HG03025 (cell line): ENCODE data around the gene FBLN1.
"Not testable (repeated sequence)": the region's sequence is repeated elsewhere in the genome, so short reads cannot be mapped to it uniquely, and the experiment has no call there.

Experiments
- ATAC-seq: cut with Tn5 transposase; IDR thresholded peaks from one replicate; pipeline ENCODE4 v1.9.1; 2021; ENCODE audit warnings: mild to moderate bottlenecking, moderate library complexity; ENCODE audit not compliant: unreplicated experiment, low FRiP score

Gene FBLN1

DNA sequence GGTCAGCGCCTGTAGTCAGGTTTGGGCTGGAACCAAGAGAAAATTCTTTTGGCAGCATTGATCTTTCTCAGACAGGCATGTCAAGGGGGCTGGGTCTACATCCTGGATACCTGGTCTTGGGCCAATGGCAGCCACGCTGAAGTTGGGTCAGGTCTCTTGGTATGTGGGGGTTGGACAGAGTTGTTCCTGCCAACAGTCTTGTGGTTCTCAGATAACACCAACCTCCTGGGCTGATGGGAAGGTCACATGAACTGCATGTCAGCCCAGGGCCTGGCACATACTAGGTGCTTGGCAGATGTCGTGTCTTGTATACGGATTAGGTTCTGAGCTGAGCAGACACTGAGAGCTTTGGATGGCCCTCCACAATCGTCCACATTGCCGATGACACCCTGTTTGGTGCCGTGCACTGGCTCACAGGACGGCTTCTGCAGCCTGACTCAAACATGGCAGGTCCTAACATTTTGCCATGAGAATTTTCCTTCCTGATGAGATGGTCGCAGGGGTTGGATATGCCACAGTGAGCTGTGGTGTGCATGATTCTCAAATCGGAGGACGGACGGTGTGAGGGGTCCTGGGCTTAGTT lies 42.0 kb downstream of the FBLN1 start:
- no peak for ATAC-seq

DNA sequence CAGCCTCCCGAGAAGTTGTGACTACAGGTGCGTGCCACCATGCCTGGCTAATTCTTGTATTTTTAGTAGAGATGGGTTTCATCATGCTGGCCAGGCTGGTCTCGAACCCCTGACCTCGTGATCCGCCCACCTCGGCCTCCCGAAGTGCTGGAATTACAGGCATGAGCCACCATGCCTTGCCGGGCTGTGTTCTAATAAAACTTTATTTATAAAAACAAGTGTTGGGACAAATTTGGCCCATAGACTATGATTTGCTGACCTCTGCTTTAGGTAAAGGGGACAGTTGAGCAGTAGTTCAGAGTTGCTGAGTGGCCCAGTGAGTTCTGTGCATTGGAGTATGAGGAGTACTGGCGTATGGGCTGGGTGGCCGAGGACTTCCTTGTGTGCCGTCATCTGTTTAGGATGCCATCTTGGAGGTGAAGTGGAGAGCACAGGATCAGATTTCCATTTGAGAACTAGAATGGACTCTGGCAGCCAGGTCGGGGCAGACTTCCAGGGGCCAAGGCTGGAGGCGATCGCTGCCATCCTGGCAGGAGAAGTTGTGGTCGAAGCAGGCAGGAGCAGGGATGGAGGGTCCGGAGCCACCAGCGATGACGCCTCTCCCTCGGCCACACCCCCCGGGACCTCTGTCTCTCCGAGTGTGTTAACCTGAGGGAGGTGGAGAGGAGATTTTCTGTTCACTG lies 43.8 kb downstream of the FBLN1 start:
- no peak for ATAC-seq

DNA sequence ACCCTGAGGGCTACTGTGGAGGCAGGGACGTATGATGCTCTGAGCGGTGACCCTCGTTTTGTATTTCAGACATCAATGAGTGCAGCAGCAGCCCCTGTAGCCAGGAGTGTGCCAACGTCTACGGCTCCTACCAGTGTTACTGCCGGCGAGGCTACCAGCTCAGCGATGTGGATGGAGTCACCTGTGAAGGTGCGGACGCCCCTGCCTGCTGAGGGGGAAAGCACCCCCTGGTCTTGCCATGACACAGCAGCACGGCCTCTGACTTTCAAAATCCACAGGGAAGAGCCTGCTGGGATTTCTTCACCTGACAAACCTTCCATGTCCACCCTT lies 44.3 kb downstream of the FBLN1 start:
- no peak for ATAC-seq

DNA sequence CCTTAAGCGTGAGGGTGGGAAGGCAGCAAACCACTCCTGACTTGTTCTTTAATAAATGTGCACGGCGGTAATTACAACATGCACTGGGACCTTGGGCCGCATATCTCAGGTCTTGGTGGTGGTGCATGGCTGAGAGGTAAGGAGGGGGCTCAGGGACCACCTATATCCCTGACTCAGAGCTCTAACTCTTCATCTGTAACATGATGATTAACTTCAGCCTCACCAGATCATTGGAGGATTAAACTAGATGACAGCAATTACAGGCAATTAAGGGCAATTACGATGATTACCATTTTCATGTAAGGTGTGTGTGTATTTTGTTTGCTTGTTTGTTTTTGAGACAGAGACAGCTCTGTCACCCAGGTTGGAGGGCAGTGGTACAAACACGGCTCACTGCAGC lies 45.0 kb downstream of the FBLN1 start:
- ATAC-seq, result no peak

DNA sequence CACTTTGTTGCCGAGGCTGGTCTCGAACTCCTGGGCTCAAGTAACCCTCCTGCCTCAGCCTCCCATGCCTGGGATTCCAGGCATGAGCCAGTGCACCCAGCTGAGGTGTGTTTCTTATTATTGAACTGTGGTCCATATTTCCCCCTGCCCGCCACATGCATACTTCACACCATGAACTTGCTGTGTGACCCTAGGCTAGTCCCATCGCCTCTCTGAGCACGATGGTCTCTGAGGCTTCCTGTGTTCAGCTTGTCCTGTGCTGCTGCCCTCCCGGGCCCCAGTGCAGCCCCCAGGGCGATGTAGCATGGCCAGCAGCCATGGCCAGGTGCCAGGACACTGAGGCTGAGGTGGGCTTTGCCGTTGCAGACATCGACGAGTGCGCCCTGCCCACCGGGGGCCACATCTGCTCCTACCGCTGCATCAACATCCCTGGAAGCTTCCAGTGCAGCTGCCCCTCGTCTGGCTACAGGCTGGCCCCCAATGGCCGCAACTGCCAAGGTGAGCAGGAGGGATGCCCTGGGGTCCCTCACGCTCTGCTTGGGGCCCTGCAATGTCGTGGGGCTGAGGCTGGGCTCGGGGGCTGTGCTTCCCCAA lies 45.7 kb downstream of the FBLN1 start:
- no peak for ATAC-seq

DNA sequence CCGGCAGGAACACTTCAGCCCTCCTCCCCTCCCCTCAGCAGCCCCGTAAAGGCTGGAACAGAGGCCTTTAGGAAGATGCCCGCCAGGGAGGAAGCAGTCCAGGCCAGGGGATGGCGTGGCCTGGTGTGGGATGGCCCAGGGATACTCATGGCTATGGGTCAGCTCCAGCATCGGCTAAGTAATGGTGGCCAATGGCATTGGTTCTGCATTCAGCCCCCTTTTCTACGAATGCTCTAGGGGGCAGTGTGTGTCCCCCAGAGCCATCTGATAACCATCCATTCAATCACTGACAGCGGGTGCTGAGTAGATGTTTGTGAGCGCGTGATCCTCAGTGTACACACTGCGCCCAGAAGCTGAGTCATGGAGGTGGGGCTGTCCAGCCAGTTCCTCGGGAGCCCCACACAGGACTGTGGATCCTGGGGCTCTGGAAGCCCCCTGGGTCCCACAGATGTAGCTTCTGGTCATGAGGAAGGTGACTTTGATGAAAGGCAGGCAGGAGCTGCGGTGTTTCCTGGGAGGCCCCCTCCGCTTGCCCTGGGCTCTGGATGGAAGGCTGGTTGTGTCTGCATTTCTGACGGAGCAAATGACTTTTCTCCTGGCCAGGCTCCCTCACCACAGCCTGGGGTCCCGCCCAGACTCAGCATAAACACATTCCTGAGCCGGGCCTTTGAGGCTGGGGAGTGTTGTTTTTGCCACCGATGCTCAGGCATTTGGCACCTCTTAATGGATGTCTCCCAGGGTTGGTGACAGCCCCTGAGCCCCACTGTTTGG lies 46.5 kb downstream of the FBLN1 start:
- no peak for ATAC-seq

DNA sequence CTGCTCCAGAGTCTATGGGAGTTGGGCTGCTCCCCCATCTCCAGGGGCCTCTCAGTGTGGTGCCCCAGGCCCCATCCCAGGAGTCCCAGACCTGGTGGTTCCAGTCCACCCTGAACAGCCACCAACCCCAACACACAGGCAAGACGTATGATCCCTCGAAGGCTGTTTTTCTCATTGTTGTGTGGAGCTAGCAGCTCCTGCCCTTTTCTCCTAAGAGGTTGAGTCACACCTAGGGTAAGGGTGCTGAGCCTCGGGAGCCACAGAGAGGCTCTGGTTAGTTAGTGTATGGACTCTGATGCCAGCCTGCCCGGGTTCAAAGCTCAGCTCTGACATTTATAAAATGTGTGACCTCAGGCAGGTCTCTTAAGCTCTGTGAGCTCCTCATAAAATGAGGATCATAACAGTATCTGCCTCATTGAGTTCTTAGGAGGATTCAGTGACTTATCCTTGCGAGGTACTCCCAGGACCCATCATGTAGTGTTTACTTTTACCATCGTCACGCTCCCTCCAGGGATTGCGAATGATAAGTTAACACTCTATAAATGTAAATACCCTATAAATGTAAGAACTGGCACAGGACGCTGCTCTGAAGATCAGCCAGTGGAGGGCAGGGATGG lies 47.2 kb downstream of the FBLN1 start:
- ATAC-seq, result no peak

DNA sequence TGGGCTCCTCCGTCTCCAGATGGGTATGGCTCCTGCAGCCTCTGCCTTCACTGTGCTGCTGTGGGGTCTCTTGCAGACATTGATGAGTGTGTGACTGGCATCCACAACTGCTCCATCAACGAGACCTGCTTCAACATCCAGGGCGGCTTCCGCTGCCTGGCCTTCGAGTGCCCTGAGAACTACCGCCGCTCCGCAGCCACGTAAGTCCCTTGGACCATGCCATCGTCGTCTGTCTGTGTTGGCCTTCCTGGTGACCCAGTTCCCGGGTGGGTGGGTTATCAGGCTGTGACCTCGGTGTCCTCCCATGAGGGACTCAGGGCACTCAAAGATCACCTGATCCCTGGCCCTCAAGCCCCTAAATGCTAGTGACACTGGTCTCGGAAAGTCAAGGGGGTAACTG lies 47.7 kb downstream of the FBLN1 start:
- no peak for ATAC-seq

DNA sequence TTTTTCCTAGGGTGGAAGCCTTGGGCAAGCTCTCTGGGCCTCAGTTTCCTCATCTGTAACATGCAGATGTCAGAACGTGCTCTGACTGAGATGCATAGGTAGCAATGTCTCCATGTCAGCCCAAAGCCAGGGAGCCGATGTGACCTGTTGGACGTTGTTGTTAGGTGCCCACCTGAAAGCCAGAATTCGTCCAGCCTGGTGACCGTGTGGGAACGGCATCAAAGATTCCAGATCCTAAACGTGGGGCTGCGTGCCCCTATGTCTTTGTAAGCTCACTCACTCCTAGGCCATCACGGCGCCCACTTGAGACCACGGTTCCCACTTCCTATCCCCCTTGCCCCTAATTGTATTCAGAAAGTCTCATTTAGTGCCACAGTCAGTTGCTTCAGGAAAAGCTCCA lies 48.2 kb downstream of the FBLN1 start:
- ATAC-seq, result no peak

DNA sequence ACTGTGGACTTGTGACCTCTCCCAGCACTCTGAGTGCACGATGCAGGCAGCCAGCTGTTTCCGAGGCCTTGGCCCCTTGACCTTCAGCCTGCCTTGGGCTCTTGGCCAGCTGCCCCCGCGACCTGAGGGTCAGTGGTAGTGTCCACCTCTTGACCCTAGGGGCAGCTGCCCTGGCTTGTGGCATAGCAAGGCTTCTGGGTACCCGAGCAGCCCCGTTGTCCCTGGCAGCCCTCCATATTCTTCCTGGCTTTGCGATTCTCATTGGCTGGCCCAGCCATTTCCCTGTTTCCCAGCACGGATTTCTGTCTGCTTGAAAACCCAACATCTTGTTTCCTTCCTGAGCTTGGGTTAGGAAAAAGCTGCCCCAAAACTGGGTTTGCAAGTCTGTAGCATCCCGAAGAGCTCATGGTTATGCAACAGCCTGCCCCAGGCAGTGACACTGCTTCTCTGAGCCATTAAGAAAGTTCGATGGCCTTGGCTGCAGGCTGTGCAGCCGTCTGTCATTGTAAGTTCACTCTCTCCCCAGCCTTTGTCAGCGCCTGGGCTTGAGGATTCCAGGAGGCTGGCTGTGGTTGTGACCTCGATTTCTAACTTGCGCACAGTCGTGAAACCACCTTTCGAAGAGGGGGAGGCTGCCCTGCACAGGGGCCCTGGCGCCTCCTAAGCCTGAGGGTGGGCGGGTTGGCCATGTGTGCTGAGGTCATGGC lies 48.8 kb downstream of the FBLN1 start:
- ATAC-seq, result no peak

DNA sequence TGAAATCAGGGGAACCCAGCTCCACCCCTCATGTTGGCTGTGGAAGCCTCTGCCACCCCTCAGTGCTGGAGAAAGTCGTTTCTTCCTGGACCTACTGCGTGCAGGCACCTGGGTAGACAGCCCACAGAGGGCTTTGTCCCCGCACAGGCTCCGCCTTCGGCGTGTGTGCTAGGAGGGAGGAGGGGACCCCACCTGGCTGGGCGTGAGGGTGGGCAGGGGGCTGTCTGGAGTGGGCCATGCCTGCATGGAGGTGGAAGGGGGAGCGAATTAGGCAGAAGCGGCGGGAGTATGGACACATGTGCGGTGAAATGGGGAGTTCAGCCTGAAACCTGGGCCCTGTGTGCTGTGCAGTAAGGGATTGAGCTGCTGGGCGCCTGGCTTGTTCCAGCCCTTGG lies 49.3 kb downstream of the FBLN1 start:
- no peak for ATAC-seq

DNA sequence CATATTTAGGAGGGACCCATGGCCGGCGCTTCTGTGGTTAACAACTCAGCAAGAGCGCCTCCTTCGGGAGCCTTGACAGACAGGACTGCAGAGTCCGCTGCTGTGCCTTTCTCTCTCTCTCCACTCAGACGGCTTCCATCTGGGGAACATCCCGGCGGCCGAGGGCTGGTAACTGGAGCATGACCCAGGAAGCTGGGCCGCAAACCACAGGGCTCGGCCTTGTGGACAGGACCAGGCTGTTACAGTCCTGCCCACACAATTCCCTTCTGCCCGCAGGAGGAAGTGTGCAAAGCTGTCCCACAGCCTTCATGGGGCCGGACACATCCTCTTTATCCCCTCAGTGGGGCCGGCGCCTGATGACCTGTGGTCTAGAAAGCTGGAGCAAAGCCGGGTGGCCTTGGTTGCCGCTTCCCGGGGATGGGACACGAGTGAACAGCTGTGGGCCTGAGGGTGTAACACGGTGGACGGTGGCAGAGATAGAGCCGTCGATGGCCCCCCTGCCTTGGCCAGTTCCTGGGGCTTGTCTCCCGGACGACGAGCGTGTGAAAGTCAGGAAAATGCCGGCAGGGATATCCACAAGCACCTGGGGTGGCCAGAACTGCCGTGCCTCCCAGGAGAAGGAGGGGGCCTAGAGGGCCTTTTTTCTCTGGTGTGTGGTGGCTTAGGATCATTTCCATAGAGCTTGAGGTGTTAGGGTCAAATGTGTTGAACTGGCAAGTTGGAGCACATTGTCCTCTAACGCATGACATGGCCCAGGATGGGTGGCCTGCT lies 50.1 kb downstream of the FBLN1 start:
- ATAC-seq, result no peak

DNA sequence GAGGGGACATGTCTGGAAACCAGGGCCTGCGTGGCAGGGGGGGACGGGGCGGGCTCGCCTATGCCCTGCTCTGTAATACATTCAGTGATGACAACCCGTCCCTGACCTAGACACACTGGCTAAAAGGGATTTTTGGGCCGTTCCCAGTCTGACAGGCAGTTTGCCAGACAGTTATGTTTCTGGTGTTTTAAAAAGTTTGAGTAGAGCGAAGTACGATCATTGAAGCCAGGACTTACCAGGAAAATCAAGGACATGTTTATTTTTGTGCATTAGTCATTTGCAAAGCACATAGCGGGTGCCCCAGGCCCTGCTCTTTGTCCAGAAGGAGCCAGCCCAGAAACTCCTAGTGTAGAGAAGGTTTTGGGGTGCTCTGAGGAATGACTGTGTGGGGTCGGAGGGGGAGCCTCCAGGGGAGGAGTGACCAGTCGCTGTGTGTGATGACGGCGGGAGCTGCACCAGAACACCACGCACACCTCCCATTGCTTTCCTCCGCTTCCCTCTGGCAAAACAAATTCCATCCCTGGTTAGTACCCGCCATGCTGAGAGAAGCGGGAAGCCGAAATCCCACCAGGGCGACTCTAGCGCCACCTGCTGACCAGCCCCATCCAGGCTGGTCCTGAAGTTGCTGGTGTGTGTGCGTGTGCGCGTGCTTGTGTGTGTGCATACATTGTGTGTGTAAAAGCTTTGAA lies 50.8 kb downstream of the FBLN1 start:
- ATAC-seq, result no peak

DNA sequence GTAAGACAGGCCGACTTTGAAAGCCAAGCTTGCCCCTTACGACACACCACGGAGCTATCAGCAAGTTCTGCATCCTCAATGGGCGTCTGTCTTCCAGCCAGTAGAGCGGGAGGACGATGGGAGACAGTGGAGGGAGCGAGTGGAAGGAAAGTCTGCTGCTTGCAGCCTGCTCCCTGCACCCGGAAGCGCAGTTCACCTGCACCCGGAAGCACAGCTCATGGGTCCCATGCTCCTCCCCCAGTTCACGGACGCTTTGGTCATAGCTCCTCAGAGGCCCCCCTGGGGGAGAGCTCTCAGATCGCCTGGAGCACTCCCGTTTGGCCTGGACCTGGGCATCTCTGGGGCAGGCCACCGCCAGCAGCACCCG lies 51.3 kb downstream of the FBLN1 start:
- ATAC-seq, result no peak

DNA sequence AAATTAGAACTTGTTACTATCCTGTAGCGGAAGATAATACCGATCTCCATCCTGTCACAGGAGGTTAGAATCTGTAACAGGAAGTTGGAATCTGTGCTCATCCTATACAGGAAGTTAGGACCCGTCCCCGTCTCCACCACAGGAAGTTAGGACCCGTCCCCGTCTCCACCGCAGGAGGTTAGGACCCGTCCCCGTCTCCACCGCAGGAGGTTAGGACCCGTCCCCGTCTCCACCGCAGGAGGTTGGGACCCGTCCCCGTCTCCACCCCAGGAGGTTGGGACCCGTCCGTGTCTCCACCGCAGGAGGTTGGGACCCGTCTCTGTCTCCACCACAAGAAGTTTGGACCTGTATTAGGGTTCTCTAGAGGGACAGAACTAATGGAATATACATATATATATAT lies 52.2 kb downstream of the FBLN1 start:
- no peak for ATAC-seq

DNA sequence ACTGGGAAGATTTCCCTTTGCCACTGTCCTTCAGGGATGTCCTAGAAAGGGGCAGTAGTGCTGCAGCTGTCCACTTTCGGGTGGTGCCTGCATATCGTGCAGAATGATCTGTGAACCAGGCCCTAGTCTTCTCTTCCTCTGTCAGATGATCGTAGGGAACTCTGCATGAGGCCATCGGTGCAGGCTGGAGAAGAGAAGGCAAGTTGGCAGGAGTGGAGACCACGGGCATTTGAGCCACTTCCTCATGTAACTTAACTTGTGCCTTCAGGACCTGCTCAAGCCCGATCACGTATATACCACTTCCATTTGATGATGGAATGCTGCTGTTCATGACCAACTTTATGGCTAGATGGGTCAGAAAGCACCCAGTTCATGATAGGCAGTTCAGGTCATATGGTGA lies 55.2 kb downstream of the FBLN1 start:
- not testable (repeated sequence) for ATAC-seq

DNA sequence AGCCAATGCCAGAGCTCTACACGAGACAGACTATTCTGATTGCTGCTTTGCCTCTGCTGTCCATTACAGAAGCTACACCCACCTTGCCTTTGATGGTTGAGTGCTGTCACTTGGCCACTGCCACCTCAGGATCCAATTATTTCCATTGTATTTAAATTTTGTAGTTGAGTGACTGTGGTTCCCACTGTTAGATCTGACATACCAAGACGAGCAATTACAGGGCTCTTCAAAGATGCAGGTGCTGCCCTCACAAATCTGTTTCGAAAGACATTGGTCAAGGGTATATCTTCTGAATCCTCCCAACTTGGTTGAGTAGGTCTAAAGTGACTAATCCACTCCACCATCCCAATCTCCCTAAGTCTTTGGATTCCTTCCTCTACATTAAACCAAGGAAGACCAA lies 57.4 kb downstream of the FBLN1 start:
- ATAC-seq, result not testable (repeated sequence)

DNA sequence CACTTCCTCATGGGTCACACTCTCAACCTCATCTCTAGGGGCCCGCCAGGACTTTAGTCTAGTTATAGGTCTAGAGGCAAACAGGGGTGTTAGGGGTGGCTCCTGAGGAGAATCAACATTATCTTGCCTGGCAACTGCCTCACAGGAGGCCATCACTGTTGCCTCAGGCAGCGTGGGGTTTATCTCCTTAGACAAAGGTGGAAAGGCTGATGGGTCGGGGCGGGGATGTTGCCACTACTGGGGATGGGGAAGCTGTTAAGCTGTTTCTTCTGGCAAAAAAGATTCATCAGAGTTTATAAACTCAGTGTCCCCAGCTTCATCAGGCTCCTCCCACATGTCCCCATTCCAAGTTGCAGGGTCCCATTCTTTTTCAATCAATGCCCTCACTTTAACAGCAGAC lies 58.1 kb downstream of the FBLN1 start:
- ATAC-seq, result not testable (repeated sequence)

DNA sequence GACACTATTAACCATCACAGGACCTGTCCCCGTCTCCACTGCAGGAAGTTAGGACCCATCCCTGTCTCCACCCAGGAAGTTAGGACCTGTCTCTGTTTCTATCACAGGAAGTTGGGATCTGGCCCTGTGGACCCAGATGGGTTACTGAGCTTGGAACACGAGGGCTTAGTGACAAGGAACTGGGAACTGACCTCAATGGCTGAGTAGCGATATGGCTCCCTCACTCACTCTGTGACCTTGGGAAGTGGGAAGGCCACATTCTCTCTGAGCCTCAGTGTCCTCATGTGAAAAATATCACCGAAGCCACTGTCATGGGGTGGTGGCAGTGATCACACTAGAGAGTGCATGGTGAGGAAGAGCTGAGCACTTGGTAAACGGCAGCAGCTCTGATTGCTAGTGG lies 59.4 kb downstream of the FBLN1 start:
- ATAC-seq, result no peak
